ENCODE data around the gene PHYHIPL. TPM values are rescaled to one million over a fixed set of nuclear protein-coding genes. Genes with fewer than 3 reads are reported as not detected.

PHYHIPL gene
- total and polyA plus RNA-seq, 7 experiments from 2014 or later = not detected

DNA sequence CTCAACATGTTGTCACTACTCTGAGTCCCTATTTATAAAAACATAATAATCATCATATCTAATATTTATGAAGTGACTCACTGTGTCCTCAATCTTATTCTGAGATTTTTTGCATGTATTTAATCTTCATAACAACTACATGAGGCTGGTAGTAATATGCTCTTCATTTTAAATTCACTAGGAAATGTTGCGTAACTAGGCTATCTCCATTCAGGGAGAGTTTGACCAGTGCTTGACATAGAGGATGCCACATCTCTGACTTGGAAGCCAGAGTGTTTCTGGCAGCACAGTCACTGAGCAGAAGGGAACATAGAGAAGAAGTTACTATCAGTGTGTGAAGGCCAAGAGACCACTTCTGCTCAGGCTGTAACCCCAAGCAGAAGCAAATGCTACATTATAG lies 97.0 kb downstream of the PHYHIPL start:
- Mint-ChIP-seq H3K4me1 (no peaks in the 10 kb centered on the region), H3K36me3 (no peaks in the 10 kb centered on the region), H3K27me3 (no peaks in the 10 kb centered on the region), H3K9me3 (peaks cover 0 to 7% (median 5%) of the 10 kb centered on the region in 11 donors), H3K27ac (no peak overlapping the region), H3K4me3 (no peak overlapping the region)
- H3K4me3 ChIP-seq (ENCODE audit: low read length) = no peak overlapping the region
- H3K4me1 ChIP-seq (ENCODE audit: control insufficient read depth in 2 of 2, insufficient read depth in 2 of 2, low read length in 2 of 2) = no peaks in the 10 kb centered on the region
- intact Hi-C loops (cut with micrococcal nuclease) = no loop called here
- DNase-seq = no peak
- no peaks in the 10 kb centered on the region for H3K36me3 ChIP-seq (ENCODE audit: control insufficient read depth in 2 of 3, insufficient read depth in 3 of 3, low read length in 3 of 3)
- no peaks in the 10 kb centered on the region for H3K27me3 ChIP-seq (ENCODE audit: control insufficient read depth in 2 of 2, insufficient read depth in 2 of 2, low read length in 2 of 2)
- CTCF ChIA-PET = no interaction called here
- POLR2A ChIA-PET = no interaction called here
- no peak overlapping the region for H3K27ac ChIP-seq (ENCODE audit: low read depth, low read length)
- H3K9me3 ChIP-seq (ENCODE audit: control insufficient read depth in 2 of 3, low read length in 3 of 3) = no peaks in the 10 kb centered on the region
- ATAC-seq = no peak

DNA sequence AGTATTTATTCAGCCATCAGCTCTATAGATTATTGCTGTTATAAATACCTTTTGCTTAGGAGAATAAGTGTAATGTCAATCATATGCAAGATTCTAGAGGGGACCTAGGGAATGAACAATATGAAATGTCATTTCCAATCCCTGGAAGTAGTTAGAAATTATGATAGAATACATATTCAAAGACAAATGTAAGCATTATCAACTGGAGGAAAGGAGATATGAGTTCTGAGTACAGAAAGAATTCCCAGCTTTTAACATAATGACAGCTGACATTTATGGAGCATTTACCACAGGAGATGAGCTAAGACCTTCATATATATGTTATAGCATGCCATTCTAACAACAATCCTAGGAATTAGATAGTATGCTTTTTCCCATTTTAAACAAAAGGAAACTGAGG lies 99.7 kb downstream of the PHYHIPL start:
- H3K9me3 Mint-ChIP-seq = peaks cover 0 to 3% (median 0%) of the 10 kb centered on the region in 11 donors
- intact Hi-C loops (cut with micrococcal nuclease) = no loop called here

DNA sequence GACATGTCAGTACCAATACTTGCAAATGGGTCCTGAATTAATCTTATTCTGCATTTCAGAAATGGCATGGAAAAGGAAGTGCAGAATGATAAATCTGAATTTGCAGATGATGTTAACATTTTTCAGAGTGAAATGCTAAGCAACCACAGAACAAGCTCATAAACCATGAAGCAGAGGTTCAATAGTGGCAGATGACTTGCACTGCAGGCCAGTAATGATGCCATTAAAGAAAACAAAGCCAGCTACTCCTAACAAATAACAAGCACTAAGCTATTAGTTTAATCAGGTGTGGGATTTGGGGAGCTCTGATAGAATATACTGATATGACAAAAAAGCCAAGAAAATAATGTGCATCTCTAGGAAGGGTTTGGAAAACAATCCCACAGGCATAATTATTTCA lies 100.5 kb downstream of the PHYHIPL start:
- H3K36me3 ChIP-seq (ENCODE audit: control insufficient read depth in 2 of 3, insufficient read depth in 3 of 3, low read length in 3 of 3) = no peaks in the 10 kb centered on the region
- H3K27me3 ChIP-seq (ENCODE audit: control insufficient read depth in 2 of 2, insufficient read depth in 2 of 2, low read length in 2 of 2) = no peaks in the 10 kb centered on the region
- CTCF ChIA-PET = no interaction called here
- no peak overlapping the region for H3K27ac ChIP-seq (ENCODE audit: low read depth, low read length)
- ATAC-seq = no peak
- H3K9me3 ChIP-seq (ENCODE audit: control insufficient read depth in 2 of 3, low read length in 3 of 3) = no peaks in the 10 kb centered on the region
- no peaks in the 10 kb centered on the region for H3K27me3 Mint-ChIP-seq
- H3K4me3 Mint-ChIP-seq = no peak overlapping the region
- H3K36me3 Mint-ChIP-seq = no peaks in the 10 kb centered on the region
- H3K9me3 Mint-ChIP-seq = peaks cover 0 to 3% (median 0%) of the 10 kb centered on the region in 11 donors
- no peaks in the 10 kb centered on the region for H3K4me1 Mint-ChIP-seq
- no peaks in the 10 kb centered on the region for H3K4me1 ChIP-seq (ENCODE audit: control insufficient read depth in 2 of 2, insufficient read depth in 2 of 2, low read length in 2 of 2)
- intact Hi-C loops (cut with micrococcal nuclease) = no loop called here
- POLR2A ChIA-PET = no interaction called here
- no peak for DNase-seq
- no peak overlapping the region for H3K27ac Mint-ChIP-seq
- H3K4me3 ChIP-seq (ENCODE audit: low read length) = no peak overlapping the region

More for the DNA sequence above, 99.7 kb downstream of the PHYHIPL start:
- H3K9me3 ChIP-seq (ENCODE audit: control insufficient read depth in 2 of 3, low read length in 3 of 3) = no peaks in the 10 kb centered on the region
- no peaks in the 10 kb centered on the region for H3K36me3 ChIP-seq (ENCODE audit: control insufficient read depth in 2 of 3, insufficient read depth in 3 of 3, low read length in 3 of 3)
- no peak for ATAC-seq
- H3K4me1 ChIP-seq (ENCODE audit: control insufficient read depth in 2 of 2, insufficient read depth in 2 of 2, low read length in 2 of 2) = no peaks in the 10 kb centered on the region
- Mint-ChIP-seq H3K36me3 (no peaks in the 10 kb centered on the region), H3K27me3 (no peaks in the 10 kb centered on the region), H3K27ac (no peak overlapping the region), H3K4me1 (no peaks in the 10 kb centered on the region), H3K4me3 (no peak overlapping the region)
- POLR2A ChIA-PET = no interaction called here
- DNase-seq = no peak
- no peak overlapping the region for H3K27ac ChIP-seq (ENCODE audit: low read depth, low read length)
- CTCF ChIA-PET = no interaction called here
- no peaks in the 10 kb centered on the region for H3K27me3 ChIP-seq (ENCODE audit: control insufficient read depth in 2 of 2, insufficient read depth in 2 of 2, low read length in 2 of 2)
- no peak overlapping the region for H3K4me3 ChIP-seq (ENCODE audit: low read length)

DNA sequence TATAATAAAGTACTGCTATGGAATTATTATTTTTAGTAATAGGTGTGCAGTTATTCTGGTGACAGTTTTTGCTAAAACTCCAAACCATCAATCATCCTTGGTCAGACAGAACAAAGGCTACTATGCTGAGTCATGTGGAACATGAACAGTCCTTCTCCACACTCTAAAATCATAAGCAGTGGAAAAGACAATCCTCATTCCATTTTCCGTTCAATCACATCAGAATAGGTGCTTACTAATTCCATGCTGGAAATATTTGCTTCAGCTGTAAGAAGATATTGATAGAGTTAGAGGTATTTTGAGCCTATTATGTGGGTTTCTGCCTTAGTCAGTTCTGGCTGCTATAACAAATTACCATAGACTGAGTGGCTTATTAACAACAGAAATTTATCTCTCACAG lies 103.0 kb downstream of the PHYHIPL start:
- Mint-ChIP-seq H3K27ac (no peak overlapping the region), H3K36me3 (no peaks in the 10 kb centered on the region), H3K4me1 (no peaks in the 10 kb centered on the region), H3K9me3 (peaks cover 0 to 2% (median 0%) of the 10 kb centered on the region in 11 donors), H3K27me3 (no peaks in the 10 kb centered on the region), H3K4me3 (no peak overlapping the region)
- ChIA-PET POLR2A (no interaction called here), CTCF (no interaction called here)
- H3K4me3 ChIP-seq (ENCODE audit: low read length) = no peak overlapping the region
- DNase-seq = no peak
- no peaks in the 10 kb centered on the region for H3K36me3 ChIP-seq (ENCODE audit: control insufficient read depth in 2 of 3, insufficient read depth in 3 of 3, low read length in 3 of 3)
- H3K4me1 ChIP-seq (ENCODE audit: control insufficient read depth in 2 of 2, insufficient read depth in 2 of 2, low read length in 2 of 2) = no peaks in the 10 kb centered on the region
- intact Hi-C loops (cut with micrococcal nuclease) = no loop called here
- ATAC-seq = no peak
- no peak overlapping the region for H3K27ac ChIP-seq (ENCODE audit: low read depth, low read length)
- H3K27me3 ChIP-seq (ENCODE audit: control insufficient read depth in 2 of 2, insufficient read depth in 2 of 2, low read length in 2 of 2) = no peaks in the 10 kb centered on the region
- no peaks in the 10 kb centered on the region for H3K9me3 ChIP-seq (ENCODE audit: control insufficient read depth in 2 of 3, low read length in 3 of 3)

DNA sequence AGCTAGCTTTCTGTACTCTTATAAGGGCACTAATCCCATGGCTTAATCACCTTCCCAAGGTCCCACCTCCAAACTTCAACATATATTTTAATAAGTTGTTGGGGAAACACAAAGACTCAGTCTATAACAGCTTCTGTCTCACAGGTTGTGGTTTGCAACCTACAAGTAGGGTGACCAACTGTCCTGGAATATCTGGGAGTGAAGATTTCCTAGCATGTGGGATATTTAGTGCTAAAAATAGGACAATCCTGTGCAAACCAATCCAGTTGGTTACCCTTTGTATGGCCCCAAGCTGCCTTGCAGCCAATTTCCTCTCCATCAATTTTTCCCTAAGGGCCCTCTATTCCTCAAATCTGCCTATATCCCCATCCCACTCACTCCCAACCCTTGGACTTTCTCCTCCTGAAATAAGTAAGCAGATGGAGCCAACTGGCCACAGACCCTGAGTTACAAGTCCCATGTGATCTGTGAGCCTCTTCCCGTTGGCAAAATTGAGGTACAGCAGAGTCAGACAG lies 103.6 kb downstream of the PHYHIPL start:
- no peak overlapping the region for H3K27ac Mint-ChIP-seq
- H3K27me3 Mint-ChIP-seq = peaks cover 0 to 4% (median 0%) of the 10 kb centered on the region in 5 donors
- no peak overlapping the region for H3K27ac ChIP-seq (ENCODE audit: low read depth, low read length)
- no peak for ATAC-seq
- no peaks in the 10 kb centered on the region for H3K9me3 ChIP-seq (ENCODE audit: control insufficient read depth in 2 of 3, low read length in 3 of 3)
- no peaks in the 10 kb centered on the region for H3K4me1 ChIP-seq (ENCODE audit: control insufficient read depth in 2 of 2, insufficient read depth in 2 of 2, low read length in 2 of 2)
- H3K4me3 Mint-ChIP-seq = no peak overlapping the region
- no peak for DNase-seq
- intact Hi-C loops (cut with micrococcal nuclease) = no loop called here
- ChIA-PET POLR2A (no interaction called here), CTCF (no interaction called here)
- no peaks in the 10 kb centered on the region for H3K36me3 ChIP-seq (ENCODE audit: control insufficient read depth in 2 of 3, insufficient read depth in 3 of 3, low read length in 3 of 3)
- no peak overlapping the region for H3K4me3 ChIP-seq (ENCODE audit: low read length)
- H3K4me1 Mint-ChIP-seq = no peaks in the 10 kb centered on the region
- H3K27me3 ChIP-seq (ENCODE audit: control insufficient read depth in 2 of 2, insufficient read depth in 2 of 2, low read length in 2 of 2) = no peaks in the 10 kb centered on the region
- peaks cover 0 to 5% (median 0%) of the 10 kb centered on the region in 11 donors for H3K9me3 Mint-ChIP-seq
- no peaks in the 10 kb centered on the region for H3K36me3 Mint-ChIP-seq

DNA sequence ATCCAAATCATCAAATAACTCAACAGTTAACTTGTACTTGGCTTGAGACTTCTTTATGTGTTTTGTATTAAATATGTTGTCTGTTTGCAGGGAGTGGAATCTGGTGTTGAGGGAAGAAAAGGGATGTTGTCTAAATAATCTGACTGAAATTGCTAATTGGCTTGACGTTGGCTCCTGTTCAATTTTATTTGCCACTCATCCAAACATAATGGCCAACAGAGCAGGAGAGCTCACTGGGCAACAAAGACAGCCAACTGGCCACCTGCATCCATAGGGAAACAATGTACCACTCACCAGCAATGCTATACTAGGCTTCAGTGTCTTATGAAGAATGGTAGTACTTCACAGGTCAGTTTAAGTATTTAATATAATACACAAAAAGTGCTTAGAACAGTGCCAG lies 105.4 kb downstream of the PHYHIPL start:
- intact Hi-C loops (cut with micrococcal nuclease) = no loop called here
- ATAC-seq = no peak
- Histone ChIP-seq H3K36me3 (ENCODE audit: control insufficient read depth in 2 of 3, insufficient read depth in 3 of 3, low read length in 3 of 3) (no peaks in the 10 kb centered on the region), H3K27ac (ENCODE audit: low read depth, low read length) (no peak overlapping the region), H3K27me3 (ENCODE audit: control insufficient read depth in 2 of 2, insufficient read depth in 2 of 2, low read length in 2 of 2) (no peaks in the 10 kb centered on the region), H3K4me1 (ENCODE audit: control insufficient read depth in 2 of 2, insufficient read depth in 2 of 2, low read length in 2 of 2) (no peaks in the 10 kb centered on the region), H3K9me3 (ENCODE audit: control insufficient read depth in 2 of 3, low read length in 3 of 3) (no peaks in the 10 kb centered on the region), H3K4me3 (ENCODE audit: low read length) (no peak overlapping the region)
- Mint-ChIP-seq H3K4me1 (no peaks in the 10 kb centered on the region), H3K4me3 (no peak overlapping the region), H3K27ac (no peak overlapping the region), H3K36me3 (no peaks in the 10 kb centered on the region), H3K27me3 (peaks cover 0 to 4% (median 0%) of the 10 kb centered on the region in 5 donors), H3K9me3 (peaks cover 0 to 5% (median 0%) of the 10 kb centered on the region in 11 donors)
- ChIA-PET POLR2A (no interaction called here), CTCF (no interaction called here)
- DNase-seq = no peak

DNA sequence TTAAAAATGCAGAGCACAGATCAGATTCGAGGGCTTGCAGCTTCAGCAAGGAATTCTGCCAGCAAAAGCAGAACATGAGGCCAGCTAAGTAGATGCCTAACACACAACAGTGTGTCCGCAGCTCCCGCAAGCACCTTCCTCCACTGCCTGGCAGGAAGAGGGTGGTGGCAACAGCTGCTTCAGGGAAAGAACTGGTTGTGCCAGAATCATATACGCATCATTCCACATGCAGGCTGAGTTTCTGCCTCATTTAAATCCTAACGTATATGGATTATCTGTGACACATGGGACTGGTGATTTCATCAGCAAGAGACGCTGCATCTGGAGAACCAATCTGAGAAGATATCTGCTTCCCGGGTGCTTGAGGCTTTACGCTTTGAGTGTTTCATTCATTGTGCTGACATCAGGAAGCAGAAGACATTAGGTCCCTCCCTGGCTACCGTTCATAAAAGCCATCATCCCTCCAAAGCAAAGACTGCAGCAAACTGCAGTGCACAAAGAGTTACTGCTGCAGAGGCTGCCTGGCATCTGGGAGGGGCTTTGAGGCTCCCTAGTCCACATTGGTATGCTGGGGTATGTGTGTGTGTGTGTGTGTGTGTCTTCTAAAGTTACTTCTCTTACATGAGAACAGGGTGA lies 107.1 kb downstream of the PHYHIPL start:
- Mint-ChIP-seq H3K9me3 (peaks cover 0 to 5% (median 0%) of the 10 kb centered on the region in 11 donors), H3K27me3 (peaks cover 0 to 4% (median 0%) of the 10 kb centered on the region in 5 donors), H3K4me3 (no peak overlapping the region), H3K4me1 (no peaks in the 10 kb centered on the region), H3K36me3 (no peaks in the 10 kb centered on the region), H3K27ac (no peak overlapping the region)
- no peak for ATAC-seq
- H3K9me3 ChIP-seq (ENCODE audit: control insufficient read depth in 2 of 3, low read length in 3 of 3) = no peaks in the 10 kb centered on the region
- H3K27me3 ChIP-seq (ENCODE audit: control insufficient read depth in 2 of 2, insufficient read depth in 2 of 2, low read length in 2 of 2) = no peaks in the 10 kb centered on the region
- H3K4me3 ChIP-seq (ENCODE audit: low read length) = no peak overlapping the region
- no peak overlapping the region for H3K27ac ChIP-seq (ENCODE audit: low read depth, low read length)
- ChIA-PET CTCF (no interaction called here), POLR2A (no interaction called here)
- DNase-seq = no peak
- intact Hi-C loops (cut with micrococcal nuclease) = no loop called here
- H3K4me1 ChIP-seq (ENCODE audit: control insufficient read depth in 2 of 2, insufficient read depth in 2 of 2, low read length in 2 of 2) = no peaks in the 10 kb centered on the region
- no peaks in the 10 kb centered on the region for H3K36me3 ChIP-seq (ENCODE audit: control insufficient read depth in 2 of 3, insufficient read depth in 3 of 3, low read length in 3 of 3)
